Epithelial cell of esophagus (primary cell): ENCODE data around the gene GEMIN2.
A peak's percentile ranks its signal among the peaks of the same experiment; 100 is the strongest.
"Not testable (repeated sequence)": the region's sequence is repeated elsewhere in the genome, so short reads cannot be mapped to it uniquely, and the experiment has no call there.

Source experiments
- DNase-seq: peaks from one replicate; pipeline ENCODE4 v3.0.0; 2010; ENCODE audit warnings: low read depth
- H3K4me3 ChIP-seq: 2 replicates; pipeline ENCODE4 v1.5.1; 2011; ENCODE audit warnings: mild to moderate bottlenecking, low read length, control low read depth
- TF ChIP-seq, protein P1 (sequence below): IDR thresholded peaks from 2 replicates; pipeline ENCODE4 v1.5.1; 2011; ENCODE audit warnings: low read depth, mild to moderate bottlenecking, low read length, control low read depth, inconsistent platforms; ENCODE audit not compliant: insufficient read depth; ENCODE audit errors: missing control alignments

GEMIN2 gene

DNA sequence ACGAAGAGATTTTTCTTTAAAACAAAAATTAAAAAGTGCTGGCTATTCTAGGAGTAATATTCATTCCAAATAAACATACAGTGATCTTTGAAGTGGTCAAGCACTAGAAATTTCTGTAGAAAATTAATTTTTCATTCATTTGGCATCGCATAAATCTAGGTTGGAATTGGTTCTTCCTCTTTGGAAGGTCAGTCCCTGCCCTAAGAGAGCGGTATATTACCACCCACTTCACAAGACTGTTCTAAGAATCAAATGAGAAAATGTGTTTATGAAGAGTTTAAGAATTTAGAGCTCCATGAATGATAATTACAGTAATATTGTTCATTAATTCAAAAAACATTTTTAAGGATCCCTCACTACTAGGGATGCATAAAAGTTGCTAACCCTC lies 444 bp upstream of the GEMIN2 start:
- TF ChIP-seq, protein P1, sequence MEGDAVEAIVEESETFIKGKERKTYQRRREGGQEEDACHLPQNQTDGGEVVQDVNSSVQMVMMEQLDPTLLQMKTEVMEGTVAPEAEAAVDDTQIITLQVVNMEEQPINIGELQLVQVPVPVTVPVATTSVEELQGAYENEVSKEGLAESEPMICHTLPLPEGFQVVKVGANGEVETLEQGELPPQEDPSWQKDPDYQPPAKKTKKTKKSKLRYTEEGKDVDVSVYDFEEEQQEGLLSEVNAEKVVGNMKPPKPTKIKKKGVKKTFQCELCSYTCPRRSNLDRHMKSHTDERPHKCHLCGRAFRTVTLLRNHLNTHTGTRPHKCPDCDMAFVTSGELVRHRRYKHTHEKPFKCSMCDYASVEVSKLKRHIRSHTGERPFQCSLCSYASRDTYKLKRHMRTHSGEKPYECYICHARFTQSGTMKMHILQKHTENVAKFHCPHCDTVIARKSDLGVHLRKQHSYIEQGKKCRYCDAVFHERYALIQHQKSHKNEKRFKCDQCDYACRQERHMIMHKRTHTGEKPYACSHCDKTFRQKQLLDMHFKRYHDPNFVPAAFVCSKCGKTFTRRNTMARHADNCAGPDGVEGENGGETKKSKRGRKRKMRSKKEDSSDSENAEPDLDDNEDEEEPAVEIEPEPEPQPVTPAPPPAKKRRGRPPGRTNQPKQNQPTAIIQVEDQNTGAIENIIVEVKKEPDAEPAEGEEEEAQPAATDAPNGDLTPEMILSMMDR = no peak
- DNase-seq = no peak

DNA sequence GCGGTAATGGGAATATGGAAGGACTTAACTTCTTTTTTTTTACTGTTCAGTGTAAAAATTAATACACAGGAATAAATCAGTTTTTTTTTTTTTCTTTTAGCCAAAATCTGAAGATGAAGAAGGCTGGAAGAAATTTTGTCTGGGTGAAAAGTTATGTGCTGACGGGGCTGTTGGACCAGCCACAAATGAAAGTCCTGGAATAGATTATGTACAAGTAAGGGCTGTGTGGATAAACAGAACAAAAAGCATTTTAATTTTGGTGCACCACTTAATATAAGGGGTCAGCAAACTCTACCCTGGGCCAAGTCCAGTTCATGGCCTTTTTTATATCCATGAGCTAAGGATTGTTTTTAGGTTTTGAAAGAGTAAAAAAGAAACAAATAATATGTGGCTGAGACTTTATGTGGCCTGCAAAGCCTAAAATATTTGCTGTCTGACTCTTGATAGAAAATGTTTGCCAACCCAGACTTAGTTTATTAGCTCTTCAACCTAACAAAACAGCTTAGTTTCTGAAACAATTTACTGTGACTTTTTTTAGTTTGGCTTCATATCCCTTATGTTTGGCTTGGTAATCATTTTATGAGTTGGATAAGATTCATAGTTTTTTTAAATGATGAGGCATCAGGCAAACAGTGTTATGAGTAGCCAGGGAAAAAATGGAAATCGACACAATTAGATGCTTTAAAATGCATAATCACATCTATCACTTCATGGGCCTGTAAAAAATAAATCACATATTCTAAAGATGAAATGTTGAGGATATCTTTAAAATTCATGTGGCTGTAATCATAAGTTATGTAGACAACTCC lies 8.4 kb downstream of the GEMIN2 start:
- DNase-seq = no peak
- no peak overlapping the region for H3K4me3 ChIP-seq
- TF ChIP-seq, protein P1 = no peak

More for the DNA sequence above, 444 bp upstream of the GEMIN2 start:
- peak overlapping the region; percentile 82 for H3K4me3 ChIP-seq

DNA sequence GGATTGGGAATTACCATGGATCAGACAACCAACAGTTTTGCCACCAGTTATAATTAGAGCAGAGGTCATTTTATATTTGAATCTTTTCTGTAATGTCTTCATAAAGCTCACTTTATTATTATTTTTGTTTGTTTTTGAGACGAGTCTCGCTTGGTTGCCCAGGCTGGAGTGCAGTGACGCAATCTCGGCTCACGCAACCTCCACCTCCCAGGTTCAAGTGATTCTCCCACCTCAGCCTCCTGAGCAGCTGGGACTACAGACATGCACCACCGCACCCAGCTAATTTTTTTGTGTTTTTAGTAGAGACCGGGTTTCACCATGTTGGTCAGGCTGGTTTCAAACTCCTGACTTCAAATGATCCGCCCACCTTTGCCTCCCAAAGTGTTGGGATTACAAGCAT lies 23.7 kb downstream of the GEMIN2 start:
- DNase-seq, H3K4me3 ChIP-seq: not testable (repeated sequence)

DNA sequence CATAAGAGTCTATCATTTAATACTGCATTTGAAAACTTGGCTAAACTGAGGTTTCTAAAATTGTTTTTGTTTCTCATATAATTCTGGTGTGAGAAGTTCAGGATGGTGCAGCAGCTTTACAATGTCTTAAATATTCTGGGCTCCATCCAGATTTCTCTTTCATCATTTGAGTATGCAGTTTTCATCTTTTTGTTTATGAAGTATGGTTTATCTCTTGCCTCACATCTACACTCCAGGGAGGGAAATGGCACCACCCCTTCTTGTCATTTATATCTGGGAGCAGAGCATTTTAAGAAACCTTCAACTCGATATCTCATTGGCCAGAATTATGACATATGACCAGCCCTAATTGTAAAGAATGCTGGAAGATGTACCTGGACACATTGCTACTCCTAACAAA lies 24.3 kb downstream of the GEMIN2 start:
- TF ChIP-seq, protein P1 = no peak
- no peak for DNase-seq
- no peak overlapping the region for H3K4me3 ChIP-seq

DNA sequence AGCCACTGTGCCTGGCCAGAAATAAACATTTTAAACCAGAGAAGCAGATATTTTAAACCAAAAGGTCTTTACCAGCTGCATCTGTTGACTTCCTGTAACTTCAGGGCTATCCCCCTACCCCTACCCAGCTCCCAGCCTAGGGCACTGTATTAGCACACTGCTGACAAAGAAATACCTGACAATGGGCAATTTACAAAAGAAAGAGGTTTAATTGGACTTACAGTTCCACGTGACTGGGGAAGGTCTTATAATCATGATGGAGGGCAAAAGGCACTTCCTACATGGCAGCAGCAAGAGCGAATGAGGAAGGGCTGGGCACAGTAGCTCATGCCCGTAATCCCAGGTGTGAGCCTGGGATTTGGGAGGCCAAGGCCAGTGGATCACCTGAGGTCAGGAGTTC lies 26.0 kb downstream of the GEMIN2 start:
- TF ChIP-seq, protein P1 = no peak
- DNase-seq = no peak
- H3K4me3 ChIP-seq = no peak overlapping the region

DNA sequence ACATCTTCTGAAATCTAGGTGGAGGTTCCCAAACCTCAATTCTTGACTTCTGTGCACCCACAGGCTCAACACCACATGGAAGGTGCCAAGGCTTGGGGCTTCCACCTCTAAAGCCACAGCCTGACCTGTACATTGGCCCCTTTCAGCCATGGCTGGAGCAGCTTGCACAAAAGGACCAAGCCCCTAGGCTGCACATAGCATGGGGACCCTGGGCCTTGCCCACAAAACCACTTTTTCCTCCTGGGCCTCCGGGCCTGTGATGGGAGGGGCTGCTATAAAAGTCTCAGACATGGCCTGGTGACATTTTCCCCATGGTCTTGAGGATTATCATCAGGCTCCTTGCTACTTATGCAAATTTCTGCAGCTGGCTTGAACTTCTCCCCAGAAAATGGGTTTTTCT lies 27.5 kb downstream of the GEMIN2 start:
- H3K4me3 ChIP-seq, DNase-seq: not testable (repeated sequence)

DNA sequence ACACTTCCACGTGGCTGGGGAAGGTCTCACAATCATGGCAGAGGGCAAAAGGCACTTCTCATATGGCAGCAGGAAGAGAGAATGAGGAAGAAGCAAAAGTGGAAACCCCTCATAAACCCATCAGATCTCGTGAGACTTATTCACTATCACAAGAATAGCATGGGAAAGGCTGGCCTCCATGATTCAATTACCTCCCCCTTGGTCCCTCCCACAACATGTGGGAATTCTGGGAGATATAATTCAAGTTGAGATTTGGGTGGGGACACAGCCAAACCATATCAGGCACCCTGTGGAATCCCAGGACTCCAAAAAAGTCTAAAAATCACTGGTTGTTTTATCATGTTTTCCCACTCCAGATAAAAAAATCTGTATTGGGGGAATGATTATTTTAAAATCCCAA lies 29.1 kb downstream of the GEMIN2 start:
- DNase-seq, H3K4me3 ChIP-seq: not testable (repeated sequence)

DNA sequence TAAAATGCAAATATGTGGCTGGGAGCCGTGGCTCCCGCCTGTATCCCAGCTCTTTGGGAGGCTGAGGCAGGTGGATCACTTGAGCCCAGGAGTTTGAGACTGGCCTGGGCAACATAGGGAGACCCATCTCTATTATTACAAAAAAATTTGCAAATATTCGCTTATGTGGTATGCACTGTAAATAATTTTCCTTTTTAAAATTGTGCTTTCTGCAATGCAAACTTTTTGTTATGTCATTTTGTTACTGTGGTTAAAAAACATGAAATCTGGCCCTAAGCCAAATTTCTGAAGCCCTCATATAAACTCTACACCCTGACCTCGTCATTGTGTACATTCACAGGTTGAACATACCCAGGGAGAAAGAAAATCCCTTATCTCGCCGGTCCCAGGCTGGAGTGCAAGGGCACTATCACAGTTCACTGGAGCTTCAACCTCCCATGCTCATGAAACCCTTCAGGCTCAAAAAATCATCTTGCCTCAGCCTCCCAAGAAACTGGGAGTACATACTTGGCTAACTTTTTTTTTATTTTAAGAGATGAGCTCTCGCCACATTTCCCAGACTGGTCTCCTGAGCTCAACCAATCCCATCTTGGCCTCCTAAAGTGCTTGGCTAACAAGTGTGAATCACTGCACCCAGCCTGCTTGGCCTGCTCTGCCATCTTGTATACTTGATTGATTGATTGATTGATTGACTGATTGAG lies 31.3 kb downstream of the GEMIN2 start:
- TF ChIP-seq, protein P1 = no peak
- DNase-seq = peak; percentile 7
- no peak overlapping the region for H3K4me3 ChIP-seq
